ENCODE results near the gene HOOK2.
A peak's percentile ranks its signal among the peaks of the same experiment; 100 is the strongest.
"Not testable (repeated sequence)": the region's sequence is repeated elsewhere in the genome, so short reads cannot be mapped to it uniquely, and the experiment has no call there.

Gene HOOK2

GRCh38 chr19:12774588-12775555 lies at the start of gene HOOK2:
Gene HOOK2, minus strand, starts transcription at chr19:12775552. Its CDS starts 103 bp downstream, at chr19:12775449.
- DNase-seq: no peak

- DNase-seq: no peak
These were observed 46.4 kb upstream of the HOOK2 start for GRCh38 chr19:12821761-12822160.

GRCh38 chr19:12817810-12818209 lies 42.5 kb upstream of the HOOK2 start:
- not testable (repeated sequence) for DNase-seq

- DNase-seq: not testable (repeated sequence)
These were observed 41.8 kb upstream of the HOOK2 start for GRCh38 chr19:12817188-12817587.

- DNase-seq: no peak
These were observed 39.7 kb upstream of the HOOK2 start for GRCh38 chr19:12815088-12815487.

- DNase-seq: peak; percentile 86
These were observed 31.1 kb upstream of the HOOK2 start, which contains the start of gene RNASEH2A for GRCh38 chr19:12806242-12807081. Gene RNASEH2A, plus strand, starts transcription at chr19:12806584. Its CDS starts 90 bp downstream, at chr19:12806674.

GRCh38 chr19:12804051-12804450 lies 28.7 kb upstream of the HOOK2 start:
- DNase-seq: no peak

GRCh38 chr19:12802267-12803106 lies 27.1 kb upstream of the HOOK2 start:
- DNase-seq: no peak

GRCh38 chr19:12801466-12802266 lies 26.3 kb upstream of the HOOK2 start, which contains the start of the genes PRDX2 and THSD8:
Gene PRDX2, minus strand, starts transcription at chr19:12801800. Its CDS starts 539 bp downstream, at chr19:12801261.
Gene THSD8, plus strand, starts transcription at chr19:12802069. Its CDS starts 3 bp downstream, at chr19:12802072.
- peak; percentile 78 for DNase-seq

- no peak for DNase-seq
These were observed 25.6 kb upstream of the HOOK2 start for GRCh38 chr19:12800923-12801465.

- no peak for DNase-seq
These were observed 25.1 kb upstream of the HOOK2 start for GRCh38 chr19:12800466-12800770.

GRCh38 chr19:12799742-12800465 lies 24.6 kb upstream of the HOOK2 start:
- DNase-seq: no peak

- not testable (repeated sequence) for DNase-seq
These were observed 22.3 kb upstream of the HOOK2 start for GRCh38 chr19:12797607-12798006.

GRCh38 chr19:12797141-12797587 lies 21.8 kb upstream of the HOOK2 start:
- no peak for DNase-seq

- DNase-seq: peak; percentile 71
These were observed 21.1 kb upstream of the HOOK2 start for GRCh38 chr19:12796146-12797071.

- DNase-seq: no peak
These were observed 19.6 kb upstream of the HOOK2 start for GRCh38 chr19:12794971-12795381.

- no peak for DNase-seq
These were observed 19.0 kb upstream of the HOOK2 start for GRCh38 chr19:12794196-12794941.
